ENCODE results near the gene IQSEC3. TPM values are rescaled to one million over a fixed set of nuclear protein-coding genes. Genes with fewer than 3 reads are reported as not detected.

The IQSEC3 gene
- total RNA-seq, 2 experiments from 2014 or later = not detected

- no peak overlapping the region for H3K4me2 ChIP-seq (ENCODE audit: low read length)
- DNase-seq (ENCODE audit: low spot score) = no peak
- no peak overlapping the region for H3K4me3 ChIP-seq (ENCODE audit: low read depth, low read length, poor library complexity, severe bottlenecking)
- no peaks in the 10 kb centered on the region for H3K36me3 ChIP-seq (ENCODE audit: insufficient read depth, low read length)
- POLR2A ChIA-PET = no interaction called here
- no peaks in the 10 kb centered on the region for H3K79me2 ChIP-seq (ENCODE audit: insufficient read depth, low read depth, low read length)
- no peaks in the 10 kb centered on the region for H3K9me2 ChIP-seq (ENCODE audit: insufficient read depth, low read length)
- intact Hi-C loops (cut with micrococcal nuclease; ENCODE audit: unreplicated experiment) = no loop called here
- no peak overlapping the region for H3K27ac ChIP-seq (ENCODE audit: low read depth, low read length, poor library complexity, severe bottlenecking)
- BruUV-seq (replicated peaks) = no TSS peak
- H2AFZ ChIP-seq (ENCODE audit: low read length) = no peak overlapping the region
- peaks cover 4% of the 10 kb centered on the region for H3K4me1 ChIP-seq (ENCODE audit: insufficient read depth, low read length, poor library complexity, severe bottlenecking)
- no peaks in the 10 kb centered on the region for H4K20me1 ChIP-seq (ENCODE audit: insufficient read depth, low read length)
- TF ChIP-seq CTCF (conservative IDR thresholded peaks at IDR 0.05; ENCODE audit: low read length) (no peak), EZH2phosphoT487 (IDR thresholded peaks at IDR 0.05; ENCODE audit: borderline replicate concordance, low read depth, low read length) (no peak)
- H3K9me3 ChIP-seq (ENCODE audit: low read length) = no peaks in the 10 kb centered on the region
- CTCF ChIA-PET (ENCODE audit: unreplicated experiment) = no interaction called here
These were observed 104.0 kb downstream of the IQSEC3 start for GRCh38 chr12:170371-171225.

- no peak overlapping the region for H3K4me2 ChIP-seq (ENCODE audit: low read length)
- POLR2A ChIA-PET = no interaction called here
- no peaks in the 10 kb centered on the region for H3K36me3 ChIP-seq (ENCODE audit: insufficient read depth, low read length)
- H3K4me3 ChIP-seq (ENCODE audit: low read depth, low read length, poor library complexity, severe bottlenecking) = no peak overlapping the region
- BruUV-seq (replicated peaks) = no TSS peak
- H2AFZ ChIP-seq (ENCODE audit: low read length) = no peak overlapping the region
- intact Hi-C loops (cut with micrococcal nuclease; ENCODE audit: unreplicated experiment) = no loop called here
- no peak overlapping the region for H3K27ac ChIP-seq (ENCODE audit: low read depth, low read length, poor library complexity, severe bottlenecking)
- CTCF ChIA-PET (ENCODE audit: unreplicated experiment) = no interaction called here
- TF ChIP-seq CTCF (conservative IDR thresholded peaks at IDR 0.05; ENCODE audit: low read length) = no peak
- no peak for TF ChIP-seq EZH2phosphoT487 (IDR thresholded peaks at IDR 0.05; ENCODE audit: borderline replicate concordance, low read depth, low read length)
- no peak for DNase-seq (ENCODE audit: low spot score)
- peaks cover 3% of the 10 kb centered on the region for H3K4me1 ChIP-seq (ENCODE audit: insufficient read depth, low read length, poor library complexity, severe bottlenecking)
- H3K9me3 ChIP-seq (ENCODE audit: low read length) = no peaks in the 10 kb centered on the region
- H3K9me2 ChIP-seq (ENCODE audit: insufficient read depth, low read length) = no peaks in the 10 kb centered on the region
- no peaks in the 10 kb centered on the region for H3K79me2 ChIP-seq (ENCODE audit: insufficient read depth, low read depth, low read length)
- H4K20me1 ChIP-seq (ENCODE audit: insufficient read depth, low read length) = no peaks in the 10 kb centered on the region
These were observed 104.7 kb downstream of the IQSEC3 start for GRCh38 chr12:171276-171675.

Data from OCI-LY7 (cell line).